ENCODE results near the gene AFF3.

GRCh38 chr2:99880148-99880963 is 262.0 kb downstream of the AFF3 start:
- TF ChIP-seq BHLHE40 (IDR thresholded peaks at IDR 0.05; ENCODE audit: low read depth, low read length) = peak; percentile 89
- peak; percentile 41; the same call in 1 of the 2 replicates for TF ChIP-seq POLR2A (IDR thresholded peaks at IDR 0.05; ENCODE audit: low read depth, low read length)
- no peak for TF ChIP-seq CTCF (conservative IDR thresholded peaks at IDR 0.05; ENCODE audit: low read depth, low read length)
- no peak for TF ChIP-seq RCOR1 (IDR thresholded peaks at IDR 0.05; ENCODE audit: insufficient replicate concordance, low read length)
- TF ChIP-seq SMC3 (IDR thresholded peaks at IDR 0.05; ENCODE audit: low read depth, low read length) = peak; percentile 4; the same call in 1 of the 2 replicates
- no peak for TF ChIP-seq MAFK (IDR thresholded peaks at IDR 0.05; ENCODE audit: low read depth, low read length)
- TF ChIP-seq NFE2L2 (IDR thresholded peaks at IDR 0.05; ENCODE audit: low read depth, low read length) = no peak
- peak; percentile 79 for TF ChIP-seq CEBPB (IDR thresholded peaks at IDR 0.05; ENCODE audit: low read depth, low read length)
- TF ChIP-seq MAZ (IDR thresholded peaks at IDR 0.05; ENCODE audit: borderline replicate concordance, low read depth, low read length) = 0 out of 2 replicates have a peak, but pooled peaks have one; percentile 9
- TF ChIP-seq RFX5 (IDR thresholded peaks at IDR 0.05; ENCODE audit: low read depth, low read length) = peak; percentile 95
- peak; percentile 86 for TF ChIP-seq USF2 (IDR thresholded peaks at IDR 0.05; ENCODE audit: low read depth, low read length)
- TF ChIP-seq FOS (IDR thresholded peaks at IDR 0.05; ENCODE audit: low read depth, low read length) = peak; percentile 91

Data from IMR-90 (cell line).